HFFc6 (cell line): ENCODE data around the gene APOLD1. TPM values are rescaled to one million over a fixed set of nuclear protein-coding genes. Genes with fewer than 3 reads are reported as not detected.
A peak's percentile ranks its signal among the peaks of the same experiment; 100 is the strongest.

Experiments used
- DNase-seq: peaks from one replicate; pipeline ENCODE4 v3.0.0-alpha.2; 2018
- H3K27ac Mint-ChIP-seq: 2 replicates; pipeline ENCODE4 v1.8.0; 2020; ENCODE audit warnings: mild to moderate bottlenecking, mixed read lengths
- H3K27me3 Mint-ChIP-seq: 2 replicates; pipeline ENCODE4 v1.8.0; 2021; ENCODE audit warnings: mild to moderate bottlenecking, moderate library complexity, mixed read lengths; ENCODE audit not compliant: insufficient read depth
- H3K36me3 Mint-ChIP-seq: 2 replicates; pipeline ENCODE4 v1.8.0; 2021; ENCODE audit warnings: low read depth, mixed read lengths
- H3K4me1 Mint-ChIP-seq: 2 replicates; pipeline ENCODE4 v1.8.0; 2020; ENCODE audit warnings: low read depth, mixed read lengths
- H3K4me3 Mint-ChIP-seq: 2 replicates; pipeline ENCODE4 v1.8.0; 2020; ENCODE audit warnings: mild to moderate bottlenecking, moderate library complexity, mixed read lengths
- H3K9me3 Mint-ChIP-seq: 2 replicates; pipeline ENCODE4 v1.8.0; 2020; ENCODE audit warnings: mild to moderate bottlenecking, mixed read lengths
- total RNA-seq, 6 experiments: library from RNA; stranded (reverse); fragmentation: NEBNext Ultra II Directional; extraction: Animal tissue kit (Norgen Biotek cat#: 25700); gene quantifications; 2 replicates in 1 of 6; 3 replicates in 5 of 6; pipeline ENCODE4 v1.2.3, GENCODE V29; 2021
- TF ChIP-seq, protein P1 (sequence below): fragments of 200-600 bp; sonication (generic); IDR thresholded peaks from 2 replicates; pipeline ENCODE4 v1.5.0; 2021; ENCODE audit warnings: antibody characterized with exemption, mild to moderate bottlenecking

APOLD1 gene
- total RNA-seq, 6 experiments from 2014 or later, result 5.0 to 8.6 (median 6.6) TPM

DNA sequence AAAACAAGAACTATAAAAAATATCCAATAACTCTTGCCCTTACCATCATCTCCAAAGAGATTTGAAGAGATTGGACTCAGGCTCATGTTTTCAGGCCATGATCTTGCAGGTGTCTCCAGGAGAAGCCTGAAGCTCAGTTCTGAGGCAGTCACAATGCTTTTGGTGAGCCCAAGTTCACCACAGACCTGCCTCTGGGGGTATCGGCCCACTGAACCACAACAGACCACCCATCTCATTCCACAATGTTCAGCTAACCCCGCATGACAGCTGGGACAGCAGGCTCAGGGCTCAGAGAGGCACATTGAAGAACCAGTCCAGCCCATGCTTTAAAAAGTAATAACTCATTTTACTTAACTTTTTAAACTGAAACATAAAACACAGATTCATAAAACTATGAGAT is 28.3 kb upstream of the APOLD1 start:
- DNase-seq, result no peak
- H3K27ac Mint-ChIP-seq, result peak overlapping the region; percentile 21; the same call in 1 of the 2 replicates
- no peaks in the 10 kb centered on the region for H3K27me3 Mint-ChIP-seq
- peaks cover 24% of the 10 kb centered on the region for H3K36me3 Mint-ChIP-seq
- peaks cover 15% of the 10 kb centered on the region for H3K4me1 Mint-ChIP-seq
- no peak overlapping the region for H3K4me3 Mint-ChIP-seq
- H3K9me3 Mint-ChIP-seq, result no peaks in the 10 kb centered on the region
- TF ChIP-seq, protein P1, sequence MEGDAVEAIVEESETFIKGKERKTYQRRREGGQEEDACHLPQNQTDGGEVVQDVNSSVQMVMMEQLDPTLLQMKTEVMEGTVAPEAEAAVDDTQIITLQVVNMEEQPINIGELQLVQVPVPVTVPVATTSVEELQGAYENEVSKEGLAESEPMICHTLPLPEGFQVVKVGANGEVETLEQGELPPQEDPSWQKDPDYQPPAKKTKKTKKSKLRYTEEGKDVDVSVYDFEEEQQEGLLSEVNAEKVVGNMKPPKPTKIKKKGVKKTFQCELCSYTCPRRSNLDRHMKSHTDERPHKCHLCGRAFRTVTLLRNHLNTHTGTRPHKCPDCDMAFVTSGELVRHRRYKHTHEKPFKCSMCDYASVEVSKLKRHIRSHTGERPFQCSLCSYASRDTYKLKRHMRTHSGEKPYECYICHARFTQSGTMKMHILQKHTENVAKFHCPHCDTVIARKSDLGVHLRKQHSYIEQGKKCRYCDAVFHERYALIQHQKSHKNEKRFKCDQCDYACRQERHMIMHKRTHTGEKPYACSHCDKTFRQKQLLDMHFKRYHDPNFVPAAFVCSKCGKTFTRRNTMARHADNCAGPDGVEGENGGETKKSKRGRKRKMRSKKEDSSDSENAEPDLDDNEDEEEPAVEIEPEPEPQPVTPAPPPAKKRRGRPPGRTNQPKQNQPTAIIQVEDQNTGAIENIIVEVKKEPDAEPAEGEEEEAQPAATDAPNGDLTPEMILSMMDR, result no peak

DNA sequence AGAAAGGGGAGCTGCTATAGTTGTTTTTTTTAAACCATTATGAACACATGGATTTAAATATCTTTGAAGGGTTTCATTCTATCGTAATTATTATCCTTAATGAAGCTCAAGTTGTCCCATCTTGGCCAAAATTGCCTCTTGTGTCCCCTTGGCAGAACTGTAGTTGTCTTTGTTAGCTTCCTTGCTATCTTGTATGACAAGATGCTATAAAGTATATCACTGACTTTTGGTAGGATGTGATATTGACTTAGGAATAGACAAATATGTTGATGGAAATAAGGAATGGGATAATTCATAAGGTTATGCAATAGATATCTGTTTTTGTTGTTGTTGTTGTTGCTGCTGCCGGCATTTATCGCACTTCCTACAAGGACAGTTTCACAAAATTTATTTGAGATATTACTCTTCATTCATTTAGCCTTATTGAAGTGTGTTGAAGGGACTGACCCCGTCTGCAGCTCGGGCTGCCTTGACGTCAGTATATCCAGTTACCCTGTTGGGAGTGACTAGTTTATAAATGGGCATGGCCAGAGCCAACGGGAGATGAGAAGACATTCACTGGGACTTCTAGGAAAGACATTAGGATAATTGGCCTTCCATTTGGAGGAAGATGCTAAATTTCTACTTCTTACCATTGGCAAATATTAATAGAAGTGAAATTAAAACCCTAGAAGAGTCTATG is 26.1 kb upstream of the APOLD1 start:
- Mint-ChIP-seq H3K4me1 (peaks cover 15% of the 10 kb centered on the region), H3K36me3 (peaks cover 22% of the 10 kb centered on the region), H3K9me3 (no peaks in the 10 kb centered on the region), H3K4me3 (peak overlapping the region; percentile 11; the same call in 1 of the 2 replicates), H3K27me3 (no peaks in the 10 kb centered on the region), H3K27ac (peak overlapping the region; percentile 42)
- no peak for DNase-seq
- TF ChIP-seq, protein P1, result no peak

DNA sequence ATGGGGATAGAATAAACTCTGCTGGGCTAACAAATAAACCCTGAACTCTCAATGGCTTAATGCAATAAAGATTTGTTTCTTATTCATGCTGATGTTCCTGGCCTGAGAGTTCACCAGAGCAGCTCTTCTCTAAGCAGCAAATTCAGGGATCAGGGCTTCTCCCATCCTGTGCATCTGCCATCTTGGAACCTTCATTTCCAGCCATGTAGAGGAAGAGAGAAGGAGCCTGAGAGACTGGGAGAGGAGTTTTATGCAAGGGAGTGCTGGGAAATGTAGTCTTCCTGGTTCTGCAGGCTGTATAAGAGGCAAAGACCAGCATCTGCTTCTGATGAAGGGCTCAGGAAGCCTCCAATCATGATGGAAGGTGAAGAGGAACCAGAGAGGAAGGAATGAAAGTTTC is 20.6 kb upstream of the APOLD1 start:
- TF ChIP-seq, protein P1, result no peak
- Mint-ChIP-seq H3K4me1 (no peaks in the 10 kb centered on the region), H3K4me3 (no peak overlapping the region), H3K27ac (peak overlapping the region; percentile 43; the same call in 1 of the 2 replicates), H3K27me3 (peaks cover 1% of the 10 kb centered on the region; the same call in 1 of the 2 replicates), H3K36me3 (peaks cover 18% of the 10 kb centered on the region), H3K9me3 (no peaks in the 10 kb centered on the region)
- no peak for DNase-seq

DNA sequence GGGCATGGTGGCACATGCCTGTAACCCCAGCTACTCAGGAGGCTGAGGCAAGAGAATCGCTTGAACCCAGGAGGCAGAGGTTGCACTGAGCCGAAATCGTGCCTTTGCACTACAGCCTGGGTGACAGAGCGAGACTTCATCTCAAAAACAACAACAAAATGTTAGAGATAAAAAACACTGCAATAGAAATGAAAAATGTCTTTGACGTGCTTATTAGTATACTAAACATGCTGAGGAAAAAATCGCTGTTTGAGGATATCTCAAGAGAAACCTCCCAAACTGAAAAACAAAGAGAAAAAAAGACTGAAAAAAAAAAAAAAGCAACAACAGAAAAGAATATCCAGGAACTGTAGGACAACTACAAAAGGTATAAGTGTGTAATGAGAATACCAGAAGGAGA is 15.2 kb upstream of the APOLD1 start:
- Mint-ChIP-seq H3K4me1 (no peaks in the 10 kb centered on the region), H3K36me3 (peaks cover 13% of the 10 kb centered on the region; the same call in 1 of the 2 replicates), H3K9me3 (no peaks in the 10 kb centered on the region), H3K27me3 (peaks cover 1% of the 10 kb centered on the region; the same call in 1 of the 2 replicates), H3K27ac (no peak overlapping the region), H3K4me3 (no peak overlapping the region)
- TF ChIP-seq, protein P1, result no peak
- no peak for DNase-seq

DNA sequence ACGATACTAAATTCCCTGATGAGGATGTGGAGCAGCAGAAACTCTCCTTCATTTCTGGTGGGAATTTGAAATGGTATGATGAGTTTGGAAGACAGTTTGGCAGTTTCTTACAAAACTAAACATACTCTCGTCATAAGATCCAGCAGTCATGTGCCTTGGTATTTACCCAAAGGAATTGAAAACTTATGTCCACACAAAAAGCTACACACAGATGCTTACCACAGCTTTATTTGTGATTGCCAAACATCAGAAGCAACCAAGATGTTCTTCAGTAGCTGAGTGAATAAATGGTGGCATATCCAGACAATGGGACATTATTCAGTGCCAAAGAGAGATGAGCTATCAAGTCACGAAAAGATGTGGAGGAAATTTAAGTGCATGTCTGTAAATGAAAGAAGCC is 10.7 kb upstream of the APOLD1 start:
- no peak overlapping the region for H3K4me3 Mint-ChIP-seq
- no peak for DNase-seq
- TF ChIP-seq, protein P1, result no peak
- no peaks in the 10 kb centered on the region for H3K9me3 Mint-ChIP-seq
- peaks cover 10% of the 10 kb centered on the region; the same call in 1 of the 2 replicates for H3K36me3 Mint-ChIP-seq
- H3K27ac Mint-ChIP-seq, result no peak overlapping the region
- H3K4me1 Mint-ChIP-seq, result peaks cover 20% of the 10 kb centered on the region
- no peaks in the 10 kb centered on the region; the same call in 1 of the 2 replicates for H3K27me3 Mint-ChIP-seq
